Nephron progenitor cell (in vitro differentiated cells): Measurements from ENCODE around the gene FERMT1.

Source experiments
- DNase-seq: peaks from one replicate; pipeline ENCODE4 v3.0.0; 2021
- H3K27ac Mint-ChIP-seq: 2 replicates; pipeline ENCODE4 v1.8.0; 2021; ENCODE audit warnings: mild to moderate bottlenecking, moderate library complexity, mixed read lengths
- H3K27me3 Mint-ChIP-seq: 2 replicates; pipeline ENCODE4 v1.8.0; 2021; ENCODE audit warnings: mild to moderate bottlenecking, low read depth, mixed read lengths; ENCODE audit not compliant: poor library complexity
- H3K36me3 Mint-ChIP-seq: 2 replicates; pipeline ENCODE4 v1.8.0; 2021; ENCODE audit warnings: low read depth, mixed read lengths
- H3K4me1 Mint-ChIP-seq: 2 replicates; pipeline ENCODE4 v1.8.0; 2021; ENCODE audit warnings: mixed read lengths
- H3K4me3 Mint-ChIP-seq: 2 replicates; pipeline ENCODE4 v1.8.0; 2021; ENCODE audit warnings: mild to moderate bottlenecking, moderate library complexity, mixed read lengths
- H3K9me3 Mint-ChIP-seq: 2 replicates; pipeline ENCODE4 v1.8.0; 2021; ENCODE audit warnings: mild to moderate bottlenecking, moderate library complexity, mixed read lengths
- TF ChIP-seq, protein P1 (sequence below): fragments of 200-600 bp; sonication (generic); IDR thresholded peaks from 2 replicates; pipeline ENCODE4 v1.5.0; 2021; ENCODE audit warnings: antibody characterized with exemption

Gene FERMT1

DNA sequence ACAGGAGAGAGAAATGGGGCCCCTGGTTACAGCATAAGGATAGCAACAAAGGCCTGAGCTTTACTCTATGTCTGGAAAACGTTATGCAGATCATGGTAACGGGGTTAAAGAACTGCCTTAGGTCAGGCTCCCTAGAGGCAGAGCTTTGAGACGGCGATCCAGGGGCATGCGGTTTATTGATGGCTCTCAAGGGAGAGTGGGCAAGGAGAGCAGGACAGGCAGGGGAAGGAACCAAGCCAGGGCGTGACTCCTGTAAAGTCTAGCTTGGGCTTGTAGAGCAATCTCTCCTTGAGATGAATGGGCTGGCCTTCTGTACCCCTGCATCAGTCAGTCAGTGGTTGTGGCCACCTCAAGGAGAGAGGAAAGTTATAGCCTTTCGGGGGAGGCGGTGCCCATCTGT lies 12.5 kb upstream of the FERMT1 start:
- Mint-ChIP-seq H3K27me3 (peaks cover 7% of the 10 kb centered on the region), H3K36me3 (no peaks in the 10 kb centered on the region), H3K27ac (no peak overlapping the region), H3K4me3 (no peak overlapping the region), H3K9me3 (no peaks in the 10 kb centered on the region), H3K4me1 (peaks cover 19% of the 10 kb centered on the region)
- TF ChIP-seq, protein P1, sequence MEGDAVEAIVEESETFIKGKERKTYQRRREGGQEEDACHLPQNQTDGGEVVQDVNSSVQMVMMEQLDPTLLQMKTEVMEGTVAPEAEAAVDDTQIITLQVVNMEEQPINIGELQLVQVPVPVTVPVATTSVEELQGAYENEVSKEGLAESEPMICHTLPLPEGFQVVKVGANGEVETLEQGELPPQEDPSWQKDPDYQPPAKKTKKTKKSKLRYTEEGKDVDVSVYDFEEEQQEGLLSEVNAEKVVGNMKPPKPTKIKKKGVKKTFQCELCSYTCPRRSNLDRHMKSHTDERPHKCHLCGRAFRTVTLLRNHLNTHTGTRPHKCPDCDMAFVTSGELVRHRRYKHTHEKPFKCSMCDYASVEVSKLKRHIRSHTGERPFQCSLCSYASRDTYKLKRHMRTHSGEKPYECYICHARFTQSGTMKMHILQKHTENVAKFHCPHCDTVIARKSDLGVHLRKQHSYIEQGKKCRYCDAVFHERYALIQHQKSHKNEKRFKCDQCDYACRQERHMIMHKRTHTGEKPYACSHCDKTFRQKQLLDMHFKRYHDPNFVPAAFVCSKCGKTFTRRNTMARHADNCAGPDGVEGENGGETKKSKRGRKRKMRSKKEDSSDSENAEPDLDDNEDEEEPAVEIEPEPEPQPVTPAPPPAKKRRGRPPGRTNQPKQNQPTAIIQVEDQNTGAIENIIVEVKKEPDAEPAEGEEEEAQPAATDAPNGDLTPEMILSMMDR: no peak
- DNase-seq: peak; percentile 17

DNA sequence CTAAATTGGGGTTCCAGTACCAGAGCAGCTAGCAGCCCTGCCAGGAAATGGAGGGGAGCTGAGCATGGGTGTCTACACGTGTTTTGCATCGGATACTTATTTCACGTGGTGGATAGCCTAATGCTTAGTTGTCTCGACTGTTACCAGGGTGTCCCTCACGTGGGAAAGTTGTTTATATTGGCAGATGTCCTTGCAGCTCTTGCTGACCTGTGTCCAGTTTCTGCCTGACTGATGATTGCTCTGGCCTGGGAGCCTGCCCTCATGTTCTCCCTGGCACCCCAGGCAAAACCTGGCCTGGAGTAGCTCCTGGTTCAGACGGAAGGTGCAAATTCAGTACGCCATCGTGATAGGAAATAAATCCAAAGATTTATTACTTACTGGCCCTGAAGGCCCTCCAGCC lies 11.8 kb upstream of the FERMT1 start:
- Mint-ChIP-seq H3K9me3 (no peaks in the 10 kb centered on the region), H3K4me3 (no peak overlapping the region), H3K27me3 (peaks cover 7% of the 10 kb centered on the region), H3K36me3 (no peaks in the 10 kb centered on the region), H3K27ac (peak overlapping the region; percentile 0), H3K4me1 (peaks cover 19% of the 10 kb centered on the region)
- TF ChIP-seq, protein P1: no peak
- DNase-seq: no peak

DNA sequence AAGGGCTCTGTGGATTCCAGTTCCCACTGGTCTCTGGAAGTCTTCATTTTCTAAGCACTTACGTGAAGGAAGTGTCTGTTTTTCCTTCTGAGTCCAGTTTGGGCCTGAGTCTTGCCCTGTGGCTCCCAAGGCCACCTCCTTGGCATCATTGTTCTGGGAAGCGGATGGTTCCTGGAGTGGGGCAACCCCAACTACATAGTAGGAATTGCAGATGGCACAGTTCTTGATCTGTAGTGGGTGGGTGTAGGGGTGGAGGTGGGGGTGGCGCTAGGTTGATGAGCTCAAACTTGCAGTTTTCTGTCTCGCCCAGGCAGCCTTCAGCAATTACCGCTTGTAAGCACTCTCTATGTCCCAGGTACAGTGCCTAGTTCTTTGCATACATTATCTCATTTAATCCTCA lies 7.2 kb upstream of the FERMT1 start:
- DNase-seq: no peak
- H3K36me3 Mint-ChIP-seq: no peaks in the 10 kb centered on the region
- H3K27ac Mint-ChIP-seq: no peak overlapping the region
- peaks cover 24% of the 10 kb centered on the region for H3K27me3 Mint-ChIP-seq
- no peak overlapping the region for H3K4me3 Mint-ChIP-seq
- peaks cover 12% of the 10 kb centered on the region for H3K4me1 Mint-ChIP-seq
- TF ChIP-seq, protein P1: no peak
- H3K9me3 Mint-ChIP-seq: no peaks in the 10 kb centered on the region

DNA sequence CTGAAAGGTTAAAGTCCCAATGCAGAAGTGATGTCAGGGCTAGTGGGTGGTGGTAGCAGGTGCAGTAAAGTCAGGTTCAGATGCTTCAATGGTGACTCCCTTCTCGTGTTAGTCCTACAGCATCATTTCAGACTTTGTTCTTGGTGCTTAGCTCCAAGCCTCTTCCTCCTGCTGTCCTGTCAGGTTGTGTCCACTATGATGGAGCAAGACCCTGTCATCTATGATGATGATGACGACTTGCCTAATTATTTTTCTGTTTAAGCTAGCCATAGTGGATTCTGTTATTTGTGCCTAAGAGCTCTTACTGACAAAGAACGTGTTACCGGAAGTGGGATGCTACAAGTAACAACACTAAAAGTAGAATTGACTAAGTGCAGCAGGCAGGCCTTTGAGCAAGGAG lies 5.0 kb upstream of the FERMT1 start:
- Mint-ChIP-seq H3K9me3 (no peaks in the 10 kb centered on the region), H3K27me3 (peaks cover 43% of the 10 kb centered on the region), H3K27ac (no peak overlapping the region), H3K36me3 (no peaks in the 10 kb centered on the region), H3K4me3 (no peak overlapping the region), H3K4me1 (peaks cover 6% of the 10 kb centered on the region)
- TF ChIP-seq, protein P1: no peak
- DNase-seq: no peak

DNA sequence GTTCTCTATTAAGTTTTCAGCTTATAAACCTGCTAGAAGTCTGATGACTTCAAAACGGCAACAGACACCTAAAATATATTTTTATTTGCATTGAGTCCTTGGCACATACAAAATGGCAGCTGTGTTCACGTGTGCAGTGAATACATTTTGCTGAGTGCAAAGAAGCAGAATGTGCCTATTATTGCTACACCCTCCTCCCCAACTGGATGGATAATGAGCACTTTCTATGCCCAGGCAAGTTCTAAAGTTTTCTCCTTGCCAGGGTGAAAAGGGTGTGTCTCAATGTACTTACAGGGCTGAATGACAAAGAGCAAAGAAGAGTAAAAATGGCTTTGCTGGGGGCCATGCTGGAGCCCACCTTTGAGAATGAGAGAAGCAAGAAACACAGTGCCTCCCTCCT lies 4.0 kb upstream of the FERMT1 start:
- Mint-ChIP-seq H3K4me3 (no peak overlapping the region), H3K36me3 (no peaks in the 10 kb centered on the region), H3K27me3 (peaks cover 52% of the 10 kb centered on the region), H3K9me3 (no peaks in the 10 kb centered on the region), H3K27ac (no peak overlapping the region), H3K4me1 (peaks cover 11% of the 10 kb centered on the region)
- DNase-seq: no peak
- TF ChIP-seq, protein P1: no peak

DNA sequence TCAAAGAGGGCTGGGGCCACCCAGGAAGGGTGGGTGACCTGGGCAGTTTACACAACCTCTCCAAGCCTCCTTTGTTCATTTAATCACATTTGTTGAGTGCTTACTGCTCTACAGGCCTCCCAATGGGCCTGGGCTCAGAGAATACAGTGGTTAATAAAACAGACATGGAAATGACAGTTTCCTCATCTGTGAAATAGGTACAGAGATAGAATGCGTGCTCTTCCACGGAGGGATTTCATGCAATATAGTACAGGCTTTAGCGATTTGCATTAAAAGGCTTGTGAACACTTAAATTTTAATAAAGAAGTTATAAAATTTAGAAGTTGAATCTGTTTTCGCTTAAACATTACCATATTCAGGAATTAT lies 802 bp upstream of the FERMT1 start:
- Mint-ChIP-seq H3K27ac (no peak overlapping the region), H3K4me3 (peak overlapping the region; percentile 81), H3K36me3 (no peaks in the 10 kb centered on the region), H3K9me3 (no peaks in the 10 kb centered on the region), H3K27me3 (peaks cover 75% of the 10 kb centered on the region), H3K4me1 (peaks cover 11% of the 10 kb centered on the region)
- no peak for DNase-seq
- TF ChIP-seq, protein P1: no peak
